ENCODE measurements around the gene ABL2.

- TF ChIP-seq ZNF396 (CRISPR knock-in tag; IDR thresholded peaks at IDR 0.05; ENCODE audit: borderline replicate concordance) (no peak), JUN (CRISPR knock-in tag; IDR thresholded peaks at IDR 0.05) (no peak), NR1H2 (CRISPR knock-in tag; IDR thresholded peaks at IDR 0.05) (no peak), CTCF (IDR thresholded peaks at IDR 0.05) (no peak), SMAD3 (CRISPR knock-in tag; IDR thresholded peaks at IDR 0.05; ENCODE audit: borderline replicate concordance) (no peak), ATF1 (CRISPR knock-in tag; IDR thresholded peaks at IDR 0.05) (no peak), AFF4 (CRISPR knock-in tag; IDR thresholded peaks at IDR 0.05; ENCODE audit: borderline replicate concordance) (no peak), ZSCAN18 (CRISPR knock-in tag; IDR thresholded peaks at IDR 0.05) (no peak), ARID4B (CRISPR knock-in tag; IDR thresholded peaks at IDR 0.05; ENCODE audit: borderline replicate concordance) (no peak), USF2 (CRISPR knock-in tag; IDR thresholded peaks at IDR 0.05) (no peak), MAX (CRISPR knock-in tag; IDR thresholded peaks at IDR 0.05) (no peak)
Observed at GRCh38 chr1:179184403-179184802, 45.1 kb downstream of the ABL2 start.

Measured in WTC11 (cell line).